Calu3 (cell line): ENCODE measurements around the gene RGL4. TPM values are rescaled to one million over a fixed set of nuclear protein-coding genes. Genes with fewer than 3 reads are reported as not detected.

Experiments used
- BruUV-seq: library from RNA; stranded (reverse); fragments of 400-500 nt; replicated peaks from 2 replicates; lab custom pipeline; 2021; lab: Mats Ljungman, UMichigan
- CTCF ChIA-PET: fragments of 300-600 bp; sonication (Branson Sonifier 250); formaldehyde crosslinking; loops from one replicate; lab custom pipeline; 2022; ENCODE audit warnings: antibody characterized with exemption; lab: Charles Lee
- DNase-seq: peaks from one replicate; pipeline ENCODE4 v3.0.0; 2022
- H3K27ac Mint-ChIP-seq: one replicate; pipeline ENCODE4 v1.8.0; 2022; ENCODE audit warnings: mixed read lengths; ENCODE audit not compliant: unreplicated experiment
- H3K27me3 Mint-ChIP-seq: one replicate; pipeline ENCODE4 v1.8.0; 2022; ENCODE audit warnings: mixed read lengths; ENCODE audit not compliant: unreplicated experiment
- H3K36me3 Mint-ChIP-seq: one replicate; pipeline ENCODE4 v1.8.0; 2022; ENCODE audit warnings: mild to moderate bottlenecking, moderate library complexity, mixed read lengths; ENCODE audit not compliant: insufficient read depth, unreplicated experiment
- H3K4me1 Mint-ChIP-seq: one replicate; pipeline ENCODE4 v1.8.0; 2022; ENCODE audit warnings: mild to moderate bottlenecking, low read depth, mixed read lengths; ENCODE audit not compliant: unreplicated experiment
- H3K4me3 Mint-ChIP-seq: one replicate; pipeline ENCODE4 v1.8.0; 2022; ENCODE audit warnings: mild to moderate bottlenecking, low read depth, moderate library complexity, mixed read lengths; ENCODE audit not compliant: unreplicated experiment
- H3K9me3 Mint-ChIP-seq: one replicate; pipeline ENCODE4 v1.8.0; 2022; ENCODE audit warnings: low read depth, mixed read lengths; ENCODE audit not compliant: unreplicated experiment
- CTCF ChIP-seq: fragments of 200-600 bp; IDR thresholded peaks from one replicate; pipeline ENCODE4 v1.8.0; 2022; ENCODE audit warnings: antibody characterized with exemption; ENCODE audit not compliant: unreplicated experiment
- intact Hi-C: fragments of 100-400 bp; cut with micrococcal nuclease; formaldehyde crosslinking; loops from one replicate; pipeline ENCODE4 v1.10.0; 2022; ENCODE audit not compliant: unreplicated experiment
- total RNA-seq: library from RNA; stranded (reverse); gene quantifications from 2 replicates; pipeline ENCODE4 v1.2.3, GENCODE V29; 2022

Gene RGL4
- total RNA-seq, 1 experiment from 2014 or later = not detected

- Mint-ChIP-seq H3K27ac (no peak overlapping the region), H3K4me1 (peaks cover 10% of the 10 kb centered on the region), H3K4me3 (no peak overlapping the region), H3K9me3 (no peaks in the 10 kb centered on the region), H3K27me3 (no peaks in the 10 kb centered on the region), H3K36me3 (peaks cover 10% of the 10 kb centered on the region)
- CTCF ChIA-PET = interaction anchor here (0.6 kb wide), 1 partner anchor 42 kb away, joined by 3 read pairs; no protein-coding TSS in a partner anchor
- no peak for TF ChIP-seq CTCF
- intact Hi-C loops = no loop called here
- BruUV-seq = no TSS peak
- no peak for DNase-seq
Observed at GRCh38 chr22:23682827-23683355, 7.9 kb upstream of the RGL4 start.

- no peak overlapping the region for H3K27ac Mint-ChIP-seq
- no TSS peak for BruUV-seq
- CTCF ChIA-PET = no interaction called here
- no peak for DNase-seq
- intact Hi-C loops = no loop called here
- no peak for TF ChIP-seq CTCF
- H3K36me3 Mint-ChIP-seq = peaks cover 8% of the 10 kb centered on the region
- H3K9me3 Mint-ChIP-seq = no peaks in the 10 kb centered on the region
- H3K4me1 Mint-ChIP-seq = peaks cover 9% of the 10 kb centered on the region
- no peaks in the 10 kb centered on the region for H3K27me3 Mint-ChIP-seq
- H3K4me3 Mint-ChIP-seq = no peak overlapping the region
Observed at GRCh38 chr22:23683545-23683944, 7.3 kb upstream of the RGL4 start.

- intact Hi-C loops = no loop called here
- H3K4me1 Mint-ChIP-seq = peaks cover 9% of the 10 kb centered on the region
- H3K9me3 Mint-ChIP-seq = no peaks in the 10 kb centered on the region
- H3K27ac Mint-ChIP-seq = no peak overlapping the region
- BruUV-seq = no TSS peak
- no peaks in the 10 kb centered on the region for H3K27me3 Mint-ChIP-seq
- peaks cover 8% of the 10 kb centered on the region for H3K36me3 Mint-ChIP-seq
- TF ChIP-seq CTCF = no peak
- no peak overlapping the region for H3K4me3 Mint-ChIP-seq
- no peak for DNase-seq
- CTCF ChIA-PET = no interaction called here
Observed at GRCh38 chr22:23684026-23684425, 6.8 kb upstream of the RGL4 start.

GRCh38 chr22:23684561-23685031, 6.2 kb upstream of the RGL4 start:
- CTCF ChIA-PET = no interaction called here
- DNase-seq = no peak
- no peaks in the 10 kb centered on the region for H3K27me3 Mint-ChIP-seq
- no peak overlapping the region for H3K27ac Mint-ChIP-seq
- peaks cover 8% of the 10 kb centered on the region for H3K36me3 Mint-ChIP-seq
- no TSS peak for BruUV-seq
- H3K4me3 Mint-ChIP-seq = no peak overlapping the region
- peaks cover 9% of the 10 kb centered on the region for H3K4me1 Mint-ChIP-seq
- intact Hi-C loops = no loop called here
- TF ChIP-seq CTCF = no peak
- H3K9me3 Mint-ChIP-seq = no peaks in the 10 kb centered on the region
